PC-3 (cell line): ENCODE results near the gene PML. TPM values are rescaled to one million over a fixed set of nuclear protein-coding genes. Genes with fewer than 3 reads are reported as not detected.

Source experiments
- ATAC-seq: fragments of 200-7000 bp; cut with Tn5 transposase; 2 replicates; pipeline ENCODE4 v1.9.1; 2020; ENCODE audit warnings: mild to moderate bottlenecking, moderate library complexity
- BruUV-seq: library from RNA; stranded (reverse); fragments of 400-500 nt; replicated peaks from 2 replicates; lab custom pipeline; 2021; lab: Mats Ljungman, UMichigan
- CTCF ChIA-PET: fragments of 300-600 bp; sonication (Branson Sonifier 250); formaldehyde crosslinking; loops from one replicate; lab custom pipeline; 2022; ENCODE audit warnings: antibody characterized with exemption; lab: Charles Lee
- POLR2A ChIA-PET: fragments of 300-600 bp; sonication (Branson Sonifier 250); formaldehyde crosslinking; loops from one replicate; lab custom pipeline; 2022; ENCODE audit warnings: antibody characterized with exemption; ENCODE audit not compliant: unreplicated experiment; lab: Charles Lee
- DNase-seq: peaks from one replicate; pipeline ENCODE4 v3.0.0-alpha.2; 2015
- H2AFZ ChIP-seq: fragments of 300-600 bp; sonication (generic); 2 replicates; pipeline ENCODE4 v1.6.0; 2016; ENCODE audit warnings: antibody characterized with exemption, low read length
- H3F3A ChIP-seq: fragments of 300-600 bp; sonication (generic); one replicate; pipeline ENCODE4 v1.6.0; 2017; ENCODE audit warnings: antibody characterized with exemption, low read length, control low read depth, mild to moderate bottlenecking; ENCODE audit not compliant: unreplicated experiment
- H3K27ac ChIP-seq: fragments of 300-600 bp; sonication (generic); 2 replicates; pipeline ENCODE4 v1.5.1; 2016; ENCODE audit warnings: mild to moderate bottlenecking, low read length
- H3K27me3 ChIP-seq: fragments of 300-600 bp; sonication (generic); 2 replicates; pipeline ENCODE4 v1.6.1; 2016; ENCODE audit warnings: low read length, mixed read lengths
- H3K36me3 ChIP-seq: fragments of 300-600 bp; sonication (generic); 2 replicates; pipeline ENCODE4 v1.6.1; 2016; ENCODE audit warnings: low read depth, mixed run types, low read length, mixed read lengths
- H3K4me1 ChIP-seq: fragments of 300-600 bp; sonication (generic); 2 replicates; pipeline ENCODE4 v1.5.1; 2016; ENCODE audit warnings: low read length; ENCODE audit not compliant: insufficient read depth
- H3K4me2 ChIP-seq: fragments of 300-600 bp; sonication (generic); 2 replicates; pipeline ENCODE4 v1.6.0; 2016; ENCODE audit warnings: low read length
- H3K4me3 ChIP-seq: fragments of 300-600 bp; sonication (generic); 2 replicates; pipeline ENCODE4 v1.5.1; 2016; ENCODE audit warnings: mild to moderate bottlenecking, low read length, mixed read lengths
- H3K79me2 ChIP-seq: fragments of 300-600 bp; sonication (generic); 2 replicates; pipeline ENCODE4 v1.6.1; 2017; ENCODE audit warnings: low read length, mixed read lengths
- H3K9ac ChIP-seq: fragments of 300-600 bp; sonication (generic); 2 replicates; pipeline ENCODE4 v1.6.0; 2016; ENCODE audit warnings: mild to moderate bottlenecking, low read length
- H3K9me2 ChIP-seq: fragments of 300-600 bp; sonication (generic); replicated peaks from 2 replicates; pipeline ENCODE4 v1.6.1; 2016; ENCODE audit warnings: mixed run types, low read length, mixed read lengths
- H3K9me3 ChIP-seq: fragments of 300-600 bp; sonication (generic); 2 replicates; pipeline ENCODE4 v1.6.1; 2016; ENCODE audit warnings: low read length, mixed read lengths
- H4K20me1 ChIP-seq: fragments of 300-600 bp; sonication (generic); 2 replicates; pipeline ENCODE4 v1.6.1; 2016; ENCODE audit warnings: low read length, mixed read lengths
- CTCF ChIP-seq: fragments of 300-600 bp; sonication (generic); conservative IDR thresholded peaks from 2 replicates; pipeline ENCODE4 v1.5.1; 2017; ENCODE audit warnings: antibody characterized with exemption, low read depth, mild to moderate bottlenecking, low read length
- EZH2 ChIP-seq: fragments of 300-600 bp; sonication (generic); IDR thresholded peaks from one replicate; pipeline ENCODE4 v1.6.1; 2017; ENCODE audit warnings: antibody characterized with exemption, mild to moderate bottlenecking, low read length; ENCODE audit not compliant: unreplicated experiment
- EZH2phosphoT487 ChIP-seq: fragments of 300-600 bp; sonication (generic); IDR thresholded peaks from 2 replicates; pipeline ENCODE4 v1.6.1; 2018; ENCODE audit warnings: mild to moderate bottlenecking, antibody characterized with exemption, low read length, borderline replicate concordance
- intact Hi-C: fragments of 100-400 bp; cut with micrococcal nuclease; formaldehyde crosslinking; loops from 2 replicates; pipeline ENCODE4 v1.9.0; 2023
- total RNA-seq: library from RNA; depleted of rRNA; stranded (reverse); fragments of >200 nt; gene quantifications from 2 replicates; pipeline ENCODE4 v1.2.3, GENCODE V29; 2014

PML gene
- total RNA-seq, 1 experiment from 2014 or later: 18.7 TPM

- no peak overlapping the region for H3K27ac ChIP-seq
- no peaks in the 10 kb centered on the region for H3K79me2 ChIP-seq
- no peak overlapping the region for H3K4me2 ChIP-seq
- no peak overlapping the region for H2AFZ ChIP-seq
- no peaks in the 10 kb centered on the region for H4K20me1 ChIP-seq
- DNase-seq (no peak), ATAC-seq (no peak)
- no peak for TF ChIP-seq EZH2
- TF ChIP-seq EZH2phosphoT487: no peak
- no peak for TF ChIP-seq CTCF
- intact Hi-C loops: no loop called here
- no peaks in the 10 kb centered on the region for H3F3A ChIP-seq
- H3K36me3 ChIP-seq: no peaks in the 10 kb centered on the region
- ChIA-PET CTCF (no interaction called here), POLR2A (no interaction called here)
- no peaks in the 10 kb centered on the region for H3K9me3 ChIP-seq
- H3K4me1 ChIP-seq: no peaks in the 10 kb centered on the region
- H3K4me3 ChIP-seq: no peak overlapping the region
- H3K27me3 ChIP-seq: no peaks in the 10 kb centered on the region
- no peak overlapping the region for H3K9ac ChIP-seq
- no TSS peak for BruUV-seq
- H3K9me2 ChIP-seq: no peaks in the 10 kb centered on the region
Measured at GRCh38 chr15:74034206-74034755, 39.8 kb downstream of the PML start.

DNA sequence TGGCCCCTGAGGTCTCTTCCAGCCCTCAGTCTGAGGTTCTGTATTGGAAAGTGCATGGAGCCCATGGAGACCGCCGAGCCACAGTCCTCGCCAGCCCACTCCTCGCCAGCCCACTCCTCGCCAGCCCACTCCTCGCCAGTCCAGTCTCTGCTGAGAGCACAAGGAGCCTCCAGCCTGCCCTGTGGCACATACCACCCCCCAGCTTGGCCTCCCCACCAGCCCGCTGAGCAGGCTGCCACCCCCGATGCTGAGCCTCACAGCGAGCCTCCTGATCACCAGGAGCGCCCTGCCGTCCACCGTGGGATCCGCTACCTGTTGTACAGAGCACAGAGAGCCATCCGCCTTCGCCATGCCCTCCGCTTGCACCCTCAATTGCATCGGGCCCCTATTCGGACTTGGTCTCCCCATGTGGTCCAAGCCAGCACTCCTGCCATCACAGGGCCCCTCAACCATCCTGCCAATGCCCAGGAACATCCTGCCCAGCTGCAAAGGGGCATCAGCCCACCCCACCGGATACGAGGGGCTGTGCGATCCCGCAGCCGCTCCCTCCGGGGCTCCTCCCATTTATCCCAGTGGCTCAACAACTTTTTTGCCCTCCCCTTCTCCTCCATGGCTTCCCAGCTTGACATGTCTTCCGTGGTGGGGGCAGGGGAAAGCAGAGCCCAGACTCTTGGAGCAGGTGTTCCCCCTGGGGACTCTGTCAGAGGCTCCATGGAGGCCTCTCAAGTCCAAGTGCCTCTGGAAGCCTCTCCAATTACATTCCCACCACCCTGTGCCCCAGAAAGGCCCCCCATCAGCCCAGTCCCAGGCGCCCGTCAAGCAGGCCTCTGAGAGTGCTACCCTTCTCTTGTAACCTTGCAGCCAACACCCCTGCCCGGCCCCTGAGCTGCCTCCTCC, 40.9 kb downstream of the PML start:
- H2AFZ ChIP-seq: no peak overlapping the region
- H3K4me3 ChIP-seq: no peak overlapping the region
- no peaks in the 10 kb centered on the region for H3K9me3 ChIP-seq
- ATAC-seq: no peak
- no peaks in the 10 kb centered on the region for H3K9me2 ChIP-seq
- peaks cover 3% of the 10 kb centered on the region; the same call in 1 of the 2 replicates for H3K4me1 ChIP-seq
- no peaks in the 10 kb centered on the region for H3K79me2 ChIP-seq
- H4K20me1 ChIP-seq: no peaks in the 10 kb centered on the region
- TSS peak; percentile 21 for BruUV-seq
- H3K36me3 ChIP-seq: no peaks in the 10 kb centered on the region
- H3K9ac ChIP-seq: no peak overlapping the region
- intact Hi-C loops: no loop called here
- no peak overlapping the region for H3K4me2 ChIP-seq
- ChIA-PET CTCF (interaction anchor here (1.6 kb wide), 1 partner anchor 62 kb away, joined by 43 read pairs; no protein-coding TSS in a partner anchor), POLR2A (no interaction called here)
- TF ChIP-seq EZH2phosphoT487: no peak
- no peak for TF ChIP-seq EZH2
- TF ChIP-seq CTCF: no peak
- H3K27me3 ChIP-seq: no peaks in the 10 kb centered on the region
- H3F3A ChIP-seq: no peaks in the 10 kb centered on the region
- no peak overlapping the region for H3K27ac ChIP-seq
- no peak for DNase-seq
